Skin epidermis (tissue), 12 donors: ENCODE data around the gene SLC17A7.

Experiments
- H3K27ac ChIP-seq, 21 experiments: fragments of 200-600 bp; sonication (generic) in 11 of 21; one replicate each; pipeline ENCODE4 v1.5.0; 2020; ENCODE audit warnings: mild to moderate bottlenecking in 3 of 21, inconsistent platforms in 2 of 21, moderate library complexity in 2 of 21
- H3K4me3 ChIP-seq, 7 experiments: fragments of 200-600 bp; sonication (generic) in 2 of 7; one replicate each; pipeline ENCODE4 v1.5.0; 2020; ENCODE audit warnings: inconsistent platforms in 2 of 7, mild to moderate bottlenecking in 2 of 7, moderate library complexity in 1 of 7

SLC17A7 gene

DNA sequence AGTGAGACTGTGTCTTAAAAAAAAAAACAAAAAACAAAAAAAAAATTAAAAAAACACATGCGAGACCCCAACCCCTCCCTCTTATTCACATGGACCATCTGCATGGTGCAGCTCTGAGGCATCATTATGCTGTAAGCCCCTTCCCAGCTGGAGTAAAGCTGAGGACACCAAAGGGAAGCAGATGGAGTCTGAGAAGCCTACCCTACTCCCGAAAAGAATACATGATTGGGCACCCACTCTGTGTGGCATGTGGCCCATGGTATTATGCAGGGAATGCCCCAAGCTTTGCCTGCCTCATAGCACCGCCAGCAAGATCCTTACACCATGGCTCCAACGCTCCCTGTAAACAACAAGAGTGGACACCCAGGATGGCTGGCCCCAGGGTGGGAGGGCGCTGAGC, 22.8 kb downstream of the SLC17A7 start:
- no peak overlapping the region for H3K4me3 ChIP-seq

DNA sequence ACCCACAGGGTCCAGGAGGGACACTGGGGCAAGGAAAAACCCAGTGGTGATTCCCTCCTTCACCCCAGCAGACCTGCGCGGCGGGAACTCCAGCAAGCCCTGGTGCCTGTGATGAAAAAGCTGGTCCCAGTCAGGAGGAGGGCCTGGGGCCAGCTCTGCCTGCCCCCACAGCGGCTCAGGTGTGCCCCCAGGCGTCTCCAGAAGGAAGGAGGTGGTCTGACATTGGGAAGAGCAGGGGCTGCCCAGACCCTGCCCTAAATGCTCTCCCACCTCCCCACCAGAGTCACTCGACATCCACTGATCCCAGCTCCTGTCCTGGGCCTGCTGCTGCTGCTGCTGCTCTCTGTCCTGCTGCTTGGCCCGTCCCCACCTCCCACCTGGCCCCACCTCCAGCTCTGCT, 24.2 kb downstream of the SLC17A7 start:
- Histone ChIP-seq H3K27ac (no peak overlapping the region), H3K4me3 (no peak overlapping the region)

More for the DNA sequence above, 22.8 kb downstream of the SLC17A7 start:
- H3K27ac ChIP-seq = no peak overlapping the region

DNA sequence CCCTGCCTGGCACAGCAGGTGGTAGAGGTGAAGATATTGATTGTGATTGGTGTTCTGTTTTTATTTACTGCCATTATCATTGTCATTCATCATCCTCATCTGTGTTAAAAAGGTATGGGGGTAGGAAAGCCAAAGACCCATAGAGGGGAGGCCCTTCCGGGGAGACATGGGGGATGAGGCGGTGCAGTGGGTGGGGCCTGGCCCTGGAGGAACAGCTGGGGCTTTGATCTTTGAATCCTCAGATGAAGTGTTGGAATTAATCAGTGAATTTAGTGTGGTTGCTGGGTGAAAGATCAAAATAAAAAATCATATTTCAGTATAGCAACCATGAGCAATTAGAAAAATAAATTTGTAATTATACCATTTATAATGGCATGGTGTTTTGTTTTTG, 25.5 kb downstream of the SLC17A7 start:
- Histone ChIP-seq H3K4me3 (no peak overlapping the region), H3K27ac (no peak overlapping the region)

DNA sequence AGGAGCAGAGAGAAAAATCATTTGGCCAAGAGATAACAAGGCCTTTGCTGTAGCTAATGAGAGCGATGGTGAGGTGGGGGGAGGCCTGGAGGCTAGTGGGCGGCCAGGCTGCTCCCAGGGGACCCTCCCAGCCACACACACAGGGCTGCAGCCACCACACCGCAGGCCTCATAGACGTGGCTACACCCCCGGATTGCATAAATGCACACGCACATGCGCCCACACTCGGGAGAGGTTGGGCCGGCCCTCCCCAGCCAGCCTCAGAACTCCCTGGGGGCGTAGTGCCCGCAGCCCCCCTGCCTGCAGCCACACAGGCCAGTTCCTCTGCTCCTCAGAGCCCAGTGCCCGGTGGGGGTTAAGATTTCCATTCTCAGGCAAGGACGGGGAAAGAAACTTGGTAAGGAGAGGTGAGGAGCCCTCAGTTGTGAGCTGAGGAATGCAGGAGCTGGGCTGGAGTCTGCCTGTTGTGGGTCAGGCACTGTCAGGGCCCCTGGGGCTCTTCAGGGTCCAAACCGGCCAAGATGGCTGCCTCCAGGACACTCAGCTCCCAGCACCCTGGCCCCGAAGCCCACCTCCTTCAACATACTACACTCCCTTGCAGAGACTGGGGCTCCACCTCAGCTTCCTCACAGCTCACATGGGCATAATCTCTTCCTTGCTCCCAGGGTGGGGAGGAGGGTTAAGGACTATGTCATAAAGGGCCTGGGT, 26.1 kb downstream of the SLC17A7 start:
- Histone ChIP-seq H3K27ac (no peak overlapping the region), H3K4me3 (no peak overlapping the region)

DNA sequence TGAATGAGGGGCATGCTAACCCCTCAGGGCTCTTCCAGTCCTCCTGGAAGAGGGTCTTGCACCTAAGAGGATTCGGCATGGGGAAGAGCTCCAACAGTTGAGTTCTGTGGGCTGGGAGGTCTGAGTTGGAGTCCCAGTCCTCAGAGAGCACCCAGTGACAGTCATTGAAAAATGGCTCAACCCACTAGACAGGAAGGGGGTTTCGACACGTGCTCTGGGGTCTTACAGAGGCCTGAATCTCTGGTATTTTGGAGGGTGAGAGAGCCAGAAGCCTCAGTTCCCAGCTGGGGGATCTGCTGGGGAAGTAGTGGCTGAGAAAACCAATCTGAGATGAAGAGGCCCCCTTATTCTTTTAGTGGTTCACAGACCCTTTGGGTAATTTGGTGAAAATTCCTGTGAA, 27.1 kb downstream of the SLC17A7 start:
- no peak overlapping the region for H3K27ac ChIP-seq
- no peak overlapping the region for H3K4me3 ChIP-seq

DNA sequence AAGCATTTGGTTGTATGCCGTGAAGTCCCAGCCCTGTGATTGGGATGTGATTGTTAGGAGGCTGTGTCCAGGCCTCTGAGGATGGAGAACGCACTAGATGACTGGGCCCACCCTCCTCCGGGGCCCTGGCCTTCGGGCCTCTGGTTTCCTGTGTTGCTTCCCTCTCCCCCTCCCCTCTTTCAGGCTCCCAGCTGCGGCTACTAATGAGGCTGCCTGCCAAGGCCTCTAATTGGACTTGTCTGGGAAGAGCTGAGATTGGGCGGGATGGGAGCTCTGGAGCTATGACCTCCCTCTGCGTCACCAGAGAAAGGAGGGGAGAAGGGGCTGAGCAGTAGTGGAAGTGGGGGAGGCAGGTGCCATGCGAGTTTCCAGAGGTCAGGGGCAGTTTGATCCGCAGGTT, 28.0 kb downstream of the SLC17A7 start:
- Histone ChIP-seq H3K27ac (no peak overlapping the region), H3K4me3 (no peak overlapping the region)

DNA sequence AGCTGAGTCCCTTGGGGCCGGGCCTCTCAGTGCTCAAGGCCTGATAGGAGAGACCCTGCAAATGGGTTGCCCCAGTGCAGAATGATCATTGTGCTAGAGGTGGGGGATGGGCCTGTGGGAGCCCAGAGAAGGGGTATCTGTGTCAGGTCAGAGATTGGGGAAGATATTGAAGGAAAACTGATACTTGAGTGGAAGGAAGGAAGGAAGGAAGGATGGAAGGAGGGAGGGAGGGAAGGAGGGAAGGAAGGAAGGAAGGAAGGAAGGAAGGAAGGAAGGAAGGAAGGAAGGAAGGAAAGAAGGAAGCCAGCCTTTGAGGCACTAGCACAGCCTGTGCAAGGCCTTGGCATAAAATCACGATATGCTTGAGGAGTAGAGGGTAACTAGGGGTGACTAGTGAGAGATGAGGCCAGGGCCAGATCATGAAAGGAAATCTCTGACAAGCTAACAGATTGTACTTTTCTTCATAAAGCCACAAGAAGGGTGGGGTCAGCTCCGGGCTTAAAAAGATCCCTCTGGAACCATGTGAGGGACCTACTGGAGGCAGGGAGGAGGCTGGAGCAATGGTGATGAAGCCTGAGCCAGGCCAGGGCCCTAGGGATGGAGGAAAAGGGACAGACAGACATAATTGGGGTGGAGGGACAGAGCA, 29.5 kb downstream of the SLC17A7 start:
- no peak overlapping the region for H3K27ac ChIP-seq

DNA sequence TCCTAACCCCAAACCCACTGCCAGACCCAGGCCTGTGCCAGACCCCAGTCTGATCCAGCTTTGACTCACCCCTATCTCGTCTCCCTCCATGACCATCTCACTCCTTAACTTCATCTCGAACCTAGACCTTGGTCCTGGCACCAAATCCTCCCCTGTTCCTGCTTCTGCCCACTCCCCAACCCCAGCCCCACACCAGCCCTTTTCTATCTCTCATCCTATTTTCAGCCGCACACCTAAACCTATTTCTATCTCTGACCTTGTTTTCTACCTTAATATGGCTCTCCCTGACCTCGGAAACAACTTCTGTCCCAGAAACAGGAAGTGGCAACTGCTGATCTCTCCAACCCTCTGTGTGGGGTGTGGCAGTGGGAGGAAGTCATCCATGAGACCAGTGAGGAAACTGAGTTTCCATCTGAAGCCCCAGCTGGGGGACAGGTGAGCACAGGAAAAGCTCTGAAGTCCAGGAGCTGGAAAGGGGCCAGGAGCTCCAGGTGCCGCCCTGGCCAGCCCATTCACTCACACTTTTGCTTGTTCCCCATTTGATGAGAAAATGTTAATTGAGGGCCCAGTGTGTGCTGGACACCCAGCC, 31.8 kb downstream of the SLC17A7 start:
- H3K27ac ChIP-seq = peak overlapping the region in 5 of 21 experiments; percentile 0 to 72 (median 43)
- H3K4me3 ChIP-seq = no peak overlapping the region

More for the DNA sequence above, 29.5 kb downstream of the SLC17A7 start:
- H3K4me3 ChIP-seq = no peak overlapping the region

DNA sequence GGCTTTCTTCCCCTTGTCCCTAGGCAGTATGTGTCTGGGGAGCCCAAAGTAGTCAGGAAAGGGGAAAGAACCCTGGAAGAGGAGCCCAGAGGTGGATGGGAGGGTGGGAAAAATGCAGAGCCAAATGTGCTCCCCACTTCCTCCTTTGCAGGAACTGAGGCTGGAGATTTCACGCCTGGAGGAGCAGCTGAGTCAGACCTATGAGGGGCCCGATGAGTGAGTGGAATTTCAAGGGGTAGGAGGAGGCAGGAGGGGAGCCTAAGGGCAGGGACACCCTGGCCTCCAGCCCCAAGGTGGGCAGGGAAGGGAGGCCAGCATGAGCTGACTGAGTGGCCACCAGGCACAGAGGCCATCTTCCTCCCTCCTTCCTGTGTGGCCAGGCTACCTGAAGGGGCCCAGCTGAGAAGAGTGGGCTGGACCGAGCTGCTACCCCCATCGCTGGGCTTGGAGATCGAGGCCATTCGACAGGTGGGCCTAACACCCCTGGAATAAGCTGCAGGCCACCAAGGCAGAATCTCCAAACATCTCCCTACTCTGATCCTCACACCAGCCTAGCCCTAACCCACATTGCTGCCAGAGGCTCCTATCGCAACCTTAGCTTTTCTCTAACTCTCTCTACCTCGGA, 32.4 kb downstream of the SLC17A7 start:
- Histone ChIP-seq H3K27ac (peak overlapping the region in 5 of 21 experiments; percentile 0 to 72 (median 43)), H3K4me3 (no peak overlapping the region)

DNA sequence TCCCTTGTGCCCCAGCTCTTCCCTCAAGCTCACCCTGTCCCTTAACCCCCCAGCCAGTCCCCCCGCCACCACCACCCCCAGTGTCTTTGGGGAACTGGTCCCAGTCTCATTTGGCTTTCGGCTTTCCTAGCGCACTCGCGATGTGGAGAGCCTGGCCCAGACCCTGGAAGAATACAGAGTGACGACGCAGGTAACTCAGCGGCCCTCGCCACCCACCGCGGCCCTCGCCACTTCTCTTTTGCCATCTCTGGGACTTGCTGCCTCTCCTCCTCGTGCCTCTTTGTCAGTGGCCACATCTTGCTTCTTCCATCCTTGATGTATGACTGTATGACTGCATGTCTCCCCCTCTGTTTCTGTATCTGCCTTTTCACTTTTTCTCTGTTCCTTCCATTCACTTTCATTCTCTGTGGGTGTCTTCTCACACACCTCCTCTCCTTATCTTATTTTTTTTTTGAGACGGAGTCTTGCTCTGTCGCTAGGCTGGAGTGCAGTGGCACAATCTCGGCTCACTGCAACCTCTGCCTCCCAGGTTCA, 33.8 kb downstream of the SLC17A7 start:
- H3K27ac ChIP-seq = no peak overlapping the region

DNA sequence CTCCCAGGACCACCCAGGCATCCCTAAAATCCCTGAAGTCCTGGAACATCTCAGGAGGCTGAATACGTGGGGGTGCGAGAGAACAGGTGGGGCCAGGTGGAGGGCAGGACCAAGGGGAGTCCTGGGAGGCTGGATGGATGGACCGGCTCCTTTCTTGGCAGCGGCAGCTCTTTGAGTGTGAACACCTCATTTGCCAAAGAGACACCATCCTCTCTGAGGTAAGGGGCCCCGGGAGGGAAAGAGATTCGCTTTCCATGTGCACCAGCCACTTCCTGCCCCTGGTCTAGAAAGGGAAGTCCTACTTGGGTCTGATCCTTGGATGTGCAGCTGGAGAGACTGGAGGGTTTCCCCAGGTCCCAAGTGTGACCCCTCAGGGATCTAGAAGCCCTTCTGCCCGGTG, 34.2 kb downstream of the SLC17A7 start:
- Histone ChIP-seq H3K27ac (no peak overlapping the region), H3K4me3 (no peak overlapping the region)

More for the DNA sequence above, 33.8 kb downstream of the SLC17A7 start:
- H3K4me3 ChIP-seq = no peak overlapping the region

DNA sequence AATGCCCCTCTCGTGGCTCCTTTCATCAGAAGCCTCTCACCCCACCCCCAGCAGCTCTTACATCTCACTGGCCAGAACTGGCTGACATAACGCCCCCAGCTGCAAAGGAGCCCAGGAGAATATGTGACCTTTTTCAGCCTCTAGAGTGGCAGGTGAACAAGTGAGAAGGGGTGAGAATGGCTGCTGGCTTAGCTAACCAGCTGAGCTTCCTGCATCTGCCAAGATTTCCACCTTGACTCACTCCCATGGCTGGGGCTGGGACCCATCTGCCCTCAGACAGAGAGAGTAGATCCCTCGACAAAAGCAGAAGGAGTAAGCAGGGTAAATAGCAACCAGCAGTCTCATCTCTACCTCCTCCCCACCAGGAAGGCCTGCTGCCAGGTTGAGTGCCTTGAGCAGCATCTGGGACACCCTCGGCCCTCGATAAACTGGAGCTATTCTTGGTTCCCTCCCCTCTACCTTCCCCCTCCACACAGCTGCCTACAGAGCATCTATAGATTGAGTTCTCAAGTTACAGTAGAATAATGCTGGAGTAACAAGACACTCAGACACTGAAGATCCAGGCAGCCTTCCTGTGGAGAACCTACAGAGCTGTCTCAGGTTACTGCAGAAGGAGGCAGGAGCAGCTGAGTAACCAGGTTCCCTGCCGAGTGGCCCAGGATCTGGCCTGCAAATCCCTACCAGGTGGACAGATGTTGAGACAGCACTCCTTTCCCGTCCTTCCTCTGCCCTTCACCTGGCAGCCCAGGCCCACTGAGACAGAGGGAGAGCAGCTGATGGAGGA, 37.7 kb downstream of the SLC17A7 start:
- no peak overlapping the region for H3K27ac ChIP-seq
- no peak overlapping the region for H3K4me3 ChIP-seq

DNA sequence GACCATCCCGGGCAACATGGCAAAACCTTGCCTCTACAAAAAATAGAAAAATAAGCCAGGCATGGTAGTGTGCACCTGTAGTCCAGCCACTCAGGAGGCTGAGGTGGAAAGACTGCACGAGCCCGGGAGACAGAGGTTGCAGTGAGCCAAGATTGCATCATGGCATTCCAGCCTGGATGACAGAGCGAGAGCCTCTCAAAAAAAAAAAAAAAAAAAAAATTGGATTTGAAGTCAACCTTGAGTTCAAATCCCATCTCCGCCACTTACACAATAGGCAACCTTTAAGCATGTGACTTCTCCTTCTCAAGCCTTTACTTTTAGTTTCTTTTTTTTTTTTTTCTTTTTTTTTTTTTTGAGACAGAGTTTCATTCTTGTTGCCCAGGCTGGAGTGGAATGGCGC, 41.3 kb downstream of the SLC17A7 start:
- Histone ChIP-seq H3K4me3 (no peak overlapping the region), H3K27ac (no peak overlapping the region)

DNA sequence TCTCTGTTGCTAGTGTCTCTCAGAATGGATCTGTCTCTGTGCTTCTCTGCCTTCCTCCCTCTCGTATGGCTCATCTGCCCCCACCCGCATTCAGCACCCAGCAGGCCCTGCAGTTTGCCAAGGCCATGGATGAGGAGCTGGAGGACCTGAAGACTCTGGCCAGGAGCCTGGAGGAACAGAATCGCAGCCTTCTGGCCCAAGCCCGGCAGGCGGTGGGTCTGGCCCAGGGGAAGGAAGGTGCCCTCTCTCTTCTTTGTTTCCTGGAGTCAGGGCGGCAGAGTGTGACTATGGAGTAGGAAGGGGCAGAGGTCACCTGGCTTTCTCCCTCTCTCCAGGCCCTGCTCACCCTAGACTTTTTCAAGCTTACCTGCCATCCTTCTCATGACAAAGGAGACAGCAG, 42.4 kb downstream of the SLC17A7 start:
- H3K4me3 ChIP-seq = no peak overlapping the region
- H3K27ac ChIP-seq = no peak overlapping the region

DNA sequence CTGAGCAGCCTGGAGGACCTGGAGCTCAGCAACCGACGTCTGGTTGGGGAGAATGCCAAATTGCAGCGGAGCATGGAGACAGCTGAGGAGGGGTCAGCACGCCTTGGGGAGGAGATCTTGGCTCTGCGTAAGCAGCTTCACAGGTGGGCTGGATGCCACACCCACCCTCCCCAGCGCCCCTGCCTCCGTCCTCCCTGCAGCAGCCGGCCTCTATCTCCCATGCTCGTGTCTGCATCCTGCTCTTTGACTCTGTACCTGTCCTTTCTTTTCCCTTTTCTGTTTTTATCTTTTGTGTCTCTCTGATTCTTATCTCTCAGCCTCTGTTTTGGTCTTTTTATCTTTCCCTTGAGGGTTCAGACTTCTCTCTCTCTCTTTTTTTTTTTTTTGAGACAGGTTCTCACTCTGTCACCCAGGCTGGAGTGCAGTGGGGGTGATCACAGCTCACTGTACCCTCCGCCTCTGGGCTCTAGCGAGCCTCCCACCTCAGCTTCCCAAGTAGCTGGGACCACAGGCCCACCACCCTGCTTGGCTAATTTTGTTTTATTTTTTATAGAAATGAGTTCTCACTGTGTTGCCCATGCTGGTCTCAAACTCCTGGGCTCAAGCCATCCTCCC, 43.2 kb downstream of the SLC17A7 start:
- Histone ChIP-seq H3K27ac (no peak overlapping the region), H3K4me3 (no peak overlapping the region)

DNA sequence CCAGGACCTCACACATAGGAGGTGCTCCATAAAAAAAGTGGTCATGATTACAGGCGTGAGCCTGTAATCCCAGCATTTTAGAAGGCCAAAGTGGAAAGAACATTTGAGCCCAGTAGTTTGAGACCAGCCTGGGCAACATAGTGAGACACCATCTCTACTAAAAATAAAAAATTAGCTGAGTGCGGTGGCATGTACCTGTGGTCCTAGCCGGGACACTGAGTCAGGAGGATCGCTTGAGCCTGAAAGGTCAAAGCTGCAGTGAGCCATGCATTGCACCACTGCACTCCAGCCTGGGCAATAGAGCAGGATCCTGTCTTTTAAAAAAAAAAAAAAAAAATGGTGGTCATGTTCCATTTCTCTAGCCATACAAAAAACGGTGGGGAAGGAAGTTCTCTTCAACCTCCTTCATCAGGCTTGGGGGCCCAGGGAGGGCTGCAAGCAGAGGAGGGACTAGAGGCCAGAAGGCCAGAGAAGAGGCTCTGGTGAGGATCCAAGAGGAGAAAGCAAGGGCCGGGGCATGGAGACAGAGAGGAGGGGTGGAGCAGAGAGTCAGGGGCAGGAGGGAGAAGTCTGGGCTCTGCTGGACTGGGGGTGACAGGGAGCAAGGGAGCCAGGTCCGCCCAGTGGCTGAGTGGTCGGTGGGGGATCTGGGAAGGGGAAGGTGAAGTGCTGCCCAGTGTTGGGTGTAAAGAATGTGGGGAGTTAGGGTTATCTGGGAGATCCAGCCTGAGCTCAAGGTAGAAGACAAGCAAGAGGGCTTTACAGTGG, 44.4 kb downstream of the SLC17A7 start:
- Histone ChIP-seq H3K27ac (no peak overlapping the region), H3K4me3 (no peak overlapping the region)

DNA sequence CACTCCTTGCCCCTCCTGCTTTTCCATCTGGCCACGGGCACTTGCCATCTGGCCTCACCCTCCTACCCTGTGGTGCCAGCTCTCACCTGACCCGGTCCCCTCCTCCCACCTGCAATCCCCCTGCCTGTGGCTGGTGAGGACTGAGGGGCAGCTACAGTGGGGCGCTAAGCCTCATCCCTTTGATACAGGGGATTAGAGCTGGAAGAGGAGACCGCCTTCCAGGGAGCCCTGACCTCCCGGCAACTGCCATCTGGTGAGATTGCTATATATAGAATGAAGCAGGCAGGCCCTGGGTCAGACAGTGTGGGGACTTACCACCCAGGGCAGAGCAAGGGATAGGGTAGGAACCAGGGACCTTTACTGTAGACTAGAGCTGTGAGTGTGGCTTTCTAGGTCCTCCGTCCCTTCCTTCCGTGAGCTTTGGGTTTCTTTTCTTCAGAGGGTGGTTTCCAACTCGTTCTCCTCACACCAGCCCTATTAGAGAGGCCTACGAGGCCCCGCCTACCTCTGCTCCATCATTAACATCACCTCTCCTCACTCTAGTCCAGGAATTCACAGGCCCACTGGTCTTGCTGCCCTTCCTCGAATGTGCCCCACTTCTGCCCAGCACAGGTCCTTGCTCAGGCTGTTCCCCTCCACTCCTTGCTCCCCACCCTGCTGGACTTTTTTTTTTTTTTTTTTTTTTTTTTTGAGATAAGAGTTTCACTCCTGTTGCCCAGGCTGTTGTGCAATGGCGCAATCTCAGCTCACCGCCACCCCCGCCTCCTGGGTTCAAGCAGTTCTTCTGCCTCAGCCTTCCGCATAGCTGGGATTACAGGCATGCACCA, 45.5 kb downstream of the SLC17A7 start:
- Histone ChIP-seq H3K27ac (no peak overlapping the region), H3K4me3 (no peak overlapping the region)

DNA sequence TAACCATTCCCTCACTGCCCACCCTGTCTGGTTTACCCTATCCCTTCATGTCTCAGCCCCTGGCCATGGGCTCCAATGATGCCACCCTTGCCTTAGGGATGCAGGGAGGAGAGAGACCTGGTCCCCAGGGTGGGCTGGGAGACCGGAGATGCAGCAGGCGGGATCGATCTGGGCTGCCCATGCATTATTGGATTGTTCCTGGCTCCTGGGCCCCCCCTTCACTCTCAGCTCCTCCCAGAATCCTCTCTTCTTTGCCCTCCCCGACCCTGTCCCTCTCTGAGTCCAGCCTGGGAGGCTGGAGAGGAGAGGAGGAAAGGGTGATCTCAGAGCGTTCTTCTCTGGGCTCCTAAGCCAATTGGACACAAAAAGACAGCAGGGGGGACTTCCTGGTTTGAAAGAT, 47.4 kb downstream of the SLC17A7 start:
- no peak overlapping the region for H3K27ac ChIP-seq
- H3K4me3 ChIP-seq = no peak overlapping the region
